Transverse colon (tissue), 3 donors: ENCODE results near the gene F2RL3.

Source experiments
- EP300 ChIP-seq: sonication (generic); formaldehyde crosslinking; IDR thresholded peaks from one replicate; pipeline ENCODE4 v1.6.1; 2017; ENCODE audit warnings: antibody characterized with exemption, low read depth
- TF ChIP-seq, protein P1 (sequence below), 5 experiments: fragments of 200-600 bp in 3 of 5; fragments of 450-650 bp in 2 of 5; sonication (generic) in 3 of 5; IDR thresholded peaks; 1 replicate in 2 of 5; 2 replicates in 3 of 5; pipeline ENCODE4 v1.5.1; 2016 to 2017; ENCODE audit warnings: antibody characterized with exemption in 5 of 5, inconsistent platforms in 3 of 5, mild to moderate bottlenecking in 2 of 5, moderate library complexity in 1 of 5

- TF ChIP-seq, protein P1, sequence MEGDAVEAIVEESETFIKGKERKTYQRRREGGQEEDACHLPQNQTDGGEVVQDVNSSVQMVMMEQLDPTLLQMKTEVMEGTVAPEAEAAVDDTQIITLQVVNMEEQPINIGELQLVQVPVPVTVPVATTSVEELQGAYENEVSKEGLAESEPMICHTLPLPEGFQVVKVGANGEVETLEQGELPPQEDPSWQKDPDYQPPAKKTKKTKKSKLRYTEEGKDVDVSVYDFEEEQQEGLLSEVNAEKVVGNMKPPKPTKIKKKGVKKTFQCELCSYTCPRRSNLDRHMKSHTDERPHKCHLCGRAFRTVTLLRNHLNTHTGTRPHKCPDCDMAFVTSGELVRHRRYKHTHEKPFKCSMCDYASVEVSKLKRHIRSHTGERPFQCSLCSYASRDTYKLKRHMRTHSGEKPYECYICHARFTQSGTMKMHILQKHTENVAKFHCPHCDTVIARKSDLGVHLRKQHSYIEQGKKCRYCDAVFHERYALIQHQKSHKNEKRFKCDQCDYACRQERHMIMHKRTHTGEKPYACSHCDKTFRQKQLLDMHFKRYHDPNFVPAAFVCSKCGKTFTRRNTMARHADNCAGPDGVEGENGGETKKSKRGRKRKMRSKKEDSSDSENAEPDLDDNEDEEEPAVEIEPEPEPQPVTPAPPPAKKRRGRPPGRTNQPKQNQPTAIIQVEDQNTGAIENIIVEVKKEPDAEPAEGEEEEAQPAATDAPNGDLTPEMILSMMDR (IDR thresholded peaks at IDR 0.05), result no peak
- TF ChIP-seq EP300, result no peak
Observed at GRCh38 chr19:16873594-16873993, 15.2 kb upstream of the F2RL3 start.
